K562 (cell line): ENCODE results near the gene ID2. TPM values are rescaled to one million over a fixed set of nuclear protein-coding genes. Genes with fewer than 3 reads are reported as not detected.

Experiments used
- ATAC-seq: fragments of 200-7000 bp; cut with Tn5 transposase; 3 replicates; pipeline ENCODE4 v1.9.1; 2020; ENCODE audit warnings: moderate library complexity
- BruUV-seq: library from RNA; stranded (reverse); fragments of 400-500 nt; replicated peaks from 2 replicates; lab custom pipeline; 2021; lab: Mats Ljungman, UMichigan
- CTCF ChIA-PET: fragments of 300-600 bp; formaldehyde crosslinking; extraction: SDS; loops from one replicate; lab custom pipeline; 2021; ENCODE audit warnings: low intra/inter-chr PET ratio; lab: Yijun Ruan, JAX
- POLR2A ChIA-PET: fragments of 300-600, 350-650 bp; sonication (Branson Sonifier 250); formaldehyde crosslinking; extraction: SDS; loops from one replicate; lab custom pipeline; 2021; ENCODE audit warnings: antibody characterized with exemption, inconsistent platforms; lab: Yijun Ruan, JAX
- DNase-seq, 4 experiments: peaks; one replicate each; pipeline versions ENCODE4 v3.0.0 to v3.0.0-alpha.2; 2011 to 2018; ENCODE audit warnings: low spot score in 3 of 4, mixed read lengths in 3 of 4; ENCODE audit errors: extremely low read depth in 1 of 4
- FAIRE-seq: peaks from 2 replicates; lab custom pipeline; 2011; peaks lifted over from hg19 to GRCh38; lab: Jason Lieb, UNC
- H2AFZ ChIP-seq: 2 replicates; pipeline ENCODE4 v1.6.0; 2011; ENCODE audit warnings: low read depth, low read length, control low read depth, inconsistent platforms
- H3K27ac ChIP-seq: fragments of 200-600 bp; 3 replicates; pipeline ENCODE4 v1.8.0; 2011; ENCODE audit warnings: low read depth, mild to moderate bottlenecking, control low read depth, inconsistent platforms, low read length, moderate library complexity, mixed read lengths; ENCODE audit errors: extremely low read depth
- H3K27me3 ChIP-seq, 2 experiments: fragments of 300-600 bp in 1 of 2; 2 replicates in 1 of 2; 3 replicates in 1 of 2; pipeline versions ENCODE4 v1.6.0 to v1.8.0; 2011; ENCODE audit warnings: inconsistent platforms in 2 of 2, low read length in 2 of 2, mild to moderate bottlenecking in 1 of 2, mixed read lengths in 1 of 2, moderate library complexity in 1 of 2; ENCODE audit not compliant: control insufficient read depth in 2 of 2, insufficient read depth in 2 of 2
- H3K36me3 ChIP-seq: fragments of 300-600 bp; 3 replicates; pipeline ENCODE4 v1.8.0; 2011; ENCODE audit warnings: mild to moderate bottlenecking, low read length, inconsistent platforms; ENCODE audit not compliant: control insufficient read depth, insufficient read depth
- H3K4me1 ChIP-seq, 2 experiments: fragments of 200-600 bp in 1 of 2; replicated peaks in 1 of 2; 2 replicates in 1 of 2; 3 replicates in 1 of 2; pipeline versions ENCODE4 v1.5.1 to v1.8.0; 2011; ENCODE audit warnings: inconsistent platforms in 2 of 2, low read length in 2 of 2, mild to moderate bottlenecking in 1 of 2, mixed read lengths in 1 of 2, moderate library complexity in 1 of 2; ENCODE audit not compliant: control insufficient read depth in 2 of 2, insufficient read depth in 2 of 2
- H3K4me2 ChIP-seq: 2 replicates; pipeline ENCODE4 v1.6.1; 2011; ENCODE audit warnings: low read length, control low read depth, inconsistent platforms, mixed read lengths; ENCODE audit not compliant: insufficient read depth
- H3K4me3 ChIP-seq: fragments of 200-600 bp; sonication (generic), shearing (Covaris generic); 2 replicates; pipeline ENCODE4 v1.5.1; 2016; ENCODE audit warnings: control low read depth, inconsistent platforms
- H3K79me2 ChIP-seq: fragments of 200-600 bp; 3 replicates; pipeline ENCODE4 v1.8.0; 2011; ENCODE audit warnings: low read length, inconsistent platforms; ENCODE audit not compliant: control insufficient read depth, insufficient read depth
- H3K9ac ChIP-seq, 2 experiments: 2 replicates each; pipeline versions ENCODE4 v1.6.0 to v1.6.1; 2011; ENCODE audit warnings: low read depth in 2 of 2, low read length in 2 of 2, control low read depth in 1 of 2, inconsistent platforms in 1 of 2, mild to moderate bottlenecking in 1 of 2, mixed read lengths in 1 of 2; ENCODE audit not compliant: insufficient read depth in 1 of 2
- H3K9me1 ChIP-seq: one replicate; pipeline ENCODE4 v1.6.0; 2011; ENCODE audit warnings: inconsistent platforms, mild to moderate bottlenecking, low read length, moderate library complexity; ENCODE audit not compliant: control insufficient read depth, insufficient read depth
- H3K9me3 ChIP-seq: replicated peaks from 2 replicates; pipeline ENCODE4 v1.5.1; 2011; ENCODE audit warnings: low read depth, low read length, inconsistent platforms; ENCODE audit not compliant: control insufficient read depth, insufficient read depth
- H4K20me1 ChIP-seq: replicated peaks from 2 replicates; pipeline ENCODE4 v1.6.1; 2011; ENCODE audit warnings: low read length, inconsistent platforms, mixed read lengths; ENCODE audit not compliant: control insufficient read depth, insufficient read depth
- KDM1A ChIP-seq, 2 experiments: fragments of 450-650 bp; IDR thresholded peaks; 2 replicates each; pipeline ENCODE4 v1.6.1; 2016; ENCODE audit warnings: mild to moderate bottlenecking in 2 of 2
- NCOA2 ChIP-seq, 2 experiments: fragments of 450-650 bp; IDR thresholded peaks; 2 replicates each; pipeline ENCODE4 v1.6.1; 2018; ENCODE audit warnings: mild to moderate bottlenecking in 2 of 2, moderate library complexity in 1 of 2; ENCODE audit not compliant: partially characterized antibody in 2 of 2
- NONO ChIP-seq, 2 experiments: fragments of 200-400 bp in 1 of 2; fragments of 450-650 bp in 1 of 2; formaldehyde crosslinking in 1 of 2; IDR thresholded peaks; 2 replicates each; pipeline ENCODE4 v1.6.1; 2017; ENCODE audit warnings: low read depth in 2 of 2, mild to moderate bottlenecking in 2 of 2, moderate library complexity in 2 of 2, low read length in 1 of 2
- ZNF57 ChIP-seq: fragments of 450-650 bp; formaldehyde crosslinking; IDR thresholded peaks from 2 replicates; pipeline ENCODE4 v1.4.0; 2020; ENCODE audit warnings: mild to moderate bottlenecking, moderate library complexity
- WGBS: fragments of 100-300 bp; shearing (Covaris generic); methylation state at CpG from one replicate; pipeline ENCODE4 v1.1.6; 2016; ENCODE audit warnings: low coverage, mixed read lengths; ENCODE audit not compliant: insufficient coverage; ENCODE audit errors: missing lambda C conversion rate; 5-methylcytosine and 5-hydroxymethylcytosine counted together
- in situ Hi-C: fragments of 300-500 bp; cut with MboI; formaldehyde crosslinking; loops from 4 replicates; pipeline ENCODE4 v1.15.0; 2018; ENCODE audit warnings: inconsistent platforms, mixed read lengths
- intact Hi-C: fragments of 100-400 bp; cut with micrococcal nuclease; formaldehyde crosslinking; loops from 2 replicates; pipeline ENCODE4 v1.14.2; 2022
- polyA plus RNA-seq, 8 experiments: library from polyadenylated mRNA; depleted of rRNA in 4 of 8; stranded (reverse) in 5 of 8; unstranded in 3 of 8; fragments of >200 nt; fragmentation: Nextera tagmentation in 2 of 8; fragmentation: Illumina TruSeq in 1 of 8; extraction: Ambion mirVana in 2 of 8; extraction: Trizol in 1 of 8; gene quantifications; 2 replicates each; pipeline versions ENCODE4 v1.2.1 to v1.2.3, GENCODE V29; 2011 to 2014; ENCODE audit warnings: inconsistent platforms in 1 of 8, missing spikeins in 1 of 8
- total RNA-seq, 7 experiments: library from RNA; depleted of rRNA in 6 of 7; stranded (reverse); fragments of >200 nt in 6 of 7; fragmentation: Illumina TruSeq in 2 of 7; extraction: Trizol in 2 of 7; gene quantifications; 2 replicates each; pipeline versions ENCODE4 v1.2.1 to v1.2.3, GENCODE V29; 2011 to 2021; ENCODE audit warnings: low replicate concordance in 1 of 7

The ID2 gene
- total and polyA plus RNA-seq, 9 of the 15 experiments (the other 6 are each of a cell fraction or from before 2014, with no cell fraction given), result 8.0 to 35.7 (median 16.6) TPM

GRCh38 chr2:8648441-8649213 is 33.2 kb upstream of the ID2 start:
- Histone ChIP-seq H3K79me2 (no peaks in the 10 kb centered on the region), H3K9me1 (no peaks in the 10 kb centered on the region), H3K4me3 (no peak overlapping the region), H3K9me3 (no peaks in the 10 kb centered on the region), H3K4me1 (peaks cover 5 to 24% of the 10 kb centered on the region in 2 experiments; a peak in 3 of 5 replicates), H3K27me3 (peaks cover 0 to 10% of the 10 kb centered on the region in 2 experiments; a peak in 1 of 5 replicates), H2AFZ (no peak overlapping the region), H3K9ac (no peak overlapping the region), H3K4me2 (no peak overlapping the region), H4K20me1 (no peaks in the 10 kb centered on the region), H3K27ac (no peak overlapping the region), H3K36me3 (no peaks in the 10 kb centered on the region)
- ChIA-PET CTCF (no interaction called here), POLR2A (interaction anchor here (1.3 kb wide), 1 partner anchor 33 kb away, joined by 3 read pairs; the partner anchor contains the start of gene ID2)
- no TSS peak for BruUV-seq
- 13% methylated on average over 11 of the region's 11 CpGs for WGBS
- intact Hi-C loops, result no loop called here
- FAIRE-seq (no peak), ATAC-seq (no peak), DNase-seq (no peak)
- TF ChIP-seq ZNF57 (CRISPR knock-in tag), result no peak
- in situ Hi-C loops, result no loop called here

- no peak for TF ChIP-seq NONO (IDR thresholded peaks at IDR 0.05; ENCODE audit: low read depth in 2 of 2, low read length in 1 of 2)
- TF ChIP-seq NCOA2 (IDR thresholded peaks at IDR 0.05; ENCODE audit: partially characterized antibody in 2 of 2), result peak in 1 of 2 experiments; percentile 63
- TF ChIP-seq KDM1A (IDR thresholded peaks at IDR 0.05), result peak in 1 of 2 experiments; percentile 55; a peak in 1 of 4 replicates
- H3K79me2 ChIP-seq, result no peaks in the 10 kb centered on the region
- no peak overlapping the region for H3K4me2 ChIP-seq
- in situ Hi-C loops, result no loop called here
- H3K9ac ChIP-seq, result no peak overlapping the region
- H3K9me3 ChIP-seq, result no peaks in the 10 kb centered on the region
- no peak overlapping the region for H3K4me3 ChIP-seq
- no peaks in the 10 kb centered on the region for H3K36me3 ChIP-seq
- H4K20me1 ChIP-seq, result no peaks in the 10 kb centered on the region
- ATAC-seq (no peak), DNase-seq (no peak), FAIRE-seq (no peak)
- no TSS peak for BruUV-seq
- 28% methylated on average over 6 of the region's 6 CpGs for WGBS
- peaks cover 0 to 16% of the 10 kb centered on the region in 2 experiments; a peak in 2 of 5 replicates for H3K27me3 ChIP-seq
- ChIA-PET POLR2A (no interaction called here), CTCF (no interaction called here)
- intact Hi-C loops, result no loop called here
- peaks cover 3 to 21% of the 10 kb centered on the region in 2 experiments; a peak in 3 of 5 replicates for H3K4me1 ChIP-seq
- no peak overlapping the region for H3K27ac ChIP-seq
- no peaks in the 10 kb centered on the region for H3K9me1 ChIP-seq
- no peak overlapping the region for H2AFZ ChIP-seq
These were observed 32.1 kb upstream of the ID2 start for GRCh38 chr2:8649718-8650117.
